Prostate gland (tissue), 2 donors: ENCODE data around the gene CCDC30.

Experiments used
- CTCF ChIP-seq, 4 experiments: fragments of 200-600 bp in 2 of 4; fragments of 450-650 bp in 2 of 4; sonication (generic) in 2 of 4; IDR thresholded peaks; 1 replicate in 3 of 4; 2 replicates in 1 of 4; pipeline ENCODE4 v1.5.1; 2016 to 2019; ENCODE audit warnings: antibody characterized with exemption in 4 of 4, mild to moderate bottlenecking in 2 of 4, moderate library complexity in 2 of 4
- POLR2A ChIP-seq: fragments of 450-650 bp; IDR thresholded peaks from one replicate; pipeline ENCODE4 v1.6.1; 2016; ENCODE audit warnings: antibody characterized with exemption, mild to moderate bottlenecking

GRCh38 chr1:42482635-42483153, 19.6 kb downstream of the CCDC30 start:
- TF ChIP-seq CTCF (IDR thresholded peaks at IDR 0.05) (no peak), POLR2A (no peak)
